Body of pancreas (tissue), 4 donors: ENCODE measurements around the gene TMA16. TPM values are rescaled to one million over a fixed set of nuclear protein-coding genes. Genes with fewer than 3 reads are reported as not detected.

Source experiments
- ATAC-seq: fragments of 150-250 bp; one replicate; pipeline ENCODE4 v1.9.1; 2016
- DNase-seq, 4 donors: peaks; one replicate each; pipeline ENCODE4 v3.0.0-alpha.2; 2019
- H3K27ac ChIP-seq, 4 donors: fragments of 200-600 bp; sonication (generic); 1 replicate in 3 of 4; 2 replicates in 1 of 4; pipeline versions ENCODE4 v1.5.1 to v1.6.1; 2016 to 2019; ENCODE audit warnings: mild to moderate bottlenecking in 1 of 4, mixed read lengths in 1 of 4, moderate library complexity in 1 of 4
- H3K27me3 ChIP-seq, 2 donors: fragments of 200-600 bp; sonication (generic); one replicate each; pipeline ENCODE4 v1.6.0; 2016; ENCODE audit warnings: mild to moderate bottlenecking in 1 of 2
- H3K36me3 ChIP-seq, 2 donors: fragments of 200-600 bp; sonication (generic); replicated peaks in 1 of 2; 2 replicates each; pipeline ENCODE4 v1.5.1; 2016; ENCODE audit warnings: low read depth in 2 of 2; ENCODE audit not compliant: insufficient read depth in 1 of 2
- H3K4me1 ChIP-seq: fragments of 200-600 bp; sonication (generic); one replicate; pipeline ENCODE4 v1.6.0; 2016
- H3K4me3 ChIP-seq, 2 donors: fragments of 200-600 bp; sonication (generic); 1 replicate in 1 of 2; 2 replicates in 1 of 2; pipeline ENCODE4 v1.5.1; 2016 to 2019
- H3K9me3 ChIP-seq, 3 donors: fragments of 200-600 bp; sonication (generic); 1 replicate in 2 of 3; 2 replicates in 1 of 3; pipeline ENCODE4 v1.5.1; 2016
- CTCF ChIP-seq, 7 experiments: fragments of 450-650 bp in 4 of 7; fragments of 200-600 bp in 3 of 7; sonication (generic) in 3 of 7; IDR thresholded peaks; one replicate each; pipeline ENCODE4 v1.5.1; 2016 to 2019; ENCODE audit warnings: antibody characterized with exemption in 7 of 7
- POLR2A ChIP-seq, 3 donors: fragments of 450-650 bp; IDR thresholded peaks; one replicate each; pipeline ENCODE4 v1.6.1; 2016; ENCODE audit warnings: antibody characterized with exemption in 3 of 3, mild to moderate bottlenecking in 2 of 3
- WGBS, 2 donors: methylation state at CpG; one replicate each; pipeline ENCODE4 v1.1.5; 2017; 5-methylcytosine and 5-hydroxymethylcytosine counted together
- intact Hi-C: fragments of 100-400 bp; cut with DNase I; formaldehyde crosslinking; loops from one replicate; pipeline ENCODE4 v1.15.1; 2023
- total RNA-seq, 2 donors: library from RNA; depleted of rRNA; stranded (reverse); fragments of >200 nt; gene quantifications; one replicate each; pipeline ENCODE4 v1.1.0, GENCODE V29; 2016

The TMA16 gene
- total RNA-seq, 2 donors from 2014 or later, result 17.5 to 19.2 TPM

- no peak overlapping the region for H3K4me3 ChIP-seq
- 83 to 95% methylated on average over 3 of the region's 3 CpGs for WGBS, 2 donors
- ATAC-seq (no peak), DNase-seq (no peak)
- no peaks in the 10 kb centered on the region for H3K36me3 ChIP-seq
- no peak for TF ChIP-seq CTCF (IDR thresholded peaks at IDR 0.05)
- TF ChIP-seq POLR2A (IDR thresholded peaks at IDR 0.05), result no peak
- no peaks in the 10 kb centered on the region for H3K9me3 ChIP-seq
- no peak overlapping the region for H3K27ac ChIP-seq
- intact Hi-C loops, result no loop called here
- H3K27me3 ChIP-seq, result no peaks in the 10 kb centered on the region
- H3K4me1 ChIP-seq, result peaks cover 9% of the 10 kb centered on the region
Measured at GRCh38 chr4:163505374-163505773, 10.9 kb downstream of the TMA16 start.

- Histone ChIP-seq H3K36me3 (peaks cover 0 to 20% of the 10 kb centered on the region in 2 donors), H3K4me1 (no peaks in the 10 kb centered on the region), H3K4me3 (no peak overlapping the region), H3K27ac (no peak overlapping the region), H3K9me3 (no peaks in the 10 kb centered on the region), H3K27me3 (no peaks in the 10 kb centered on the region)
- ATAC-seq (no peak), DNase-seq (no peak)
- intact Hi-C loops, result no loop called here
- 92 to 94% methylated on average over 8 of the region's 8 CpGs for WGBS, 2 donors
- no peak for TF ChIP-seq POLR2A (IDR thresholded peaks at IDR 0.05)
- no peak for TF ChIP-seq CTCF (IDR thresholded peaks at IDR 0.05)
Measured at GRCh38 chr4:163515198-163515597, 20.7 kb downstream of the TMA16 start.

GRCh38 chr4:163523791-163524365, 29.4 kb downstream of the TMA16 start:
- H3K27me3 ChIP-seq, result no peaks in the 10 kb centered on the region
- no peak overlapping the region for H3K27ac ChIP-seq
- intact Hi-C loops, result no loop called here
- TF ChIP-seq POLR2A (IDR thresholded peaks at IDR 0.05), result no peak
- TF ChIP-seq CTCF (IDR thresholded peaks at IDR 0.05), result no peak
- DNase-seq (no peak), ATAC-seq (no peak)
- H3K4me1 ChIP-seq, result no peaks in the 10 kb centered on the region
- no peak overlapping the region for H3K4me3 ChIP-seq
- H3K9me3 ChIP-seq, result no peaks in the 10 kb centered on the region
- WGBS, 2 donors, result 83 to 88% methylated on average over 3 of the region's 3 CpGs
- H3K36me3 ChIP-seq, result peaks cover 0 to 23% of the 10 kb centered on the region in 2 donors

- H3K27me3 ChIP-seq, result no peaks in the 10 kb centered on the region
- no peak overlapping the region for H3K27ac ChIP-seq
- TF ChIP-seq CTCF (IDR thresholded peaks at IDR 0.05) (no peak), POLR2A (IDR thresholded peaks at IDR 0.05) (no peak)
- H3K4me1 ChIP-seq, result no peaks in the 10 kb centered on the region
- no peak for DNase-seq
- no peaks in the 10 kb centered on the region for H3K9me3 ChIP-seq
- no peak overlapping the region for H3K4me3 ChIP-seq
- intact Hi-C loops, result no loop called here
- 78 to 88% methylated on average over 3 of the region's 3 CpGs for WGBS, 2 donors
- H3K36me3 ChIP-seq, result peaks cover 0 to 20% of the 10 kb centered on the region in 2 donors
- no peak for ATAC-seq
Measured at GRCh38 chr4:163525982-163526381, 31.5 kb downstream of the TMA16 start.

- H3K9me3 ChIP-seq, result no peaks in the 10 kb centered on the region
- DNase-seq (no peak), ATAC-seq (no peak)
- no peak overlapping the region for H3K27ac ChIP-seq
- TF ChIP-seq CTCF (IDR thresholded peaks at IDR 0.05), result no peak
- no peak for TF ChIP-seq POLR2A (IDR thresholded peaks at IDR 0.05)
- peaks cover 0 to 19% of the 10 kb centered on the region in 2 donors for H3K36me3 ChIP-seq
- no peak overlapping the region for H3K4me3 ChIP-seq
- no peaks in the 10 kb centered on the region for H3K27me3 ChIP-seq
- WGBS, 2 donors, result 69 to 76% methylated on average over 2 of the region's 2 CpGs
- intact Hi-C loops, result no loop called here
- H3K4me1 ChIP-seq, result no peaks in the 10 kb centered on the region
Measured at GRCh38 chr4:163527172-163527571, 32.7 kb downstream of the TMA16 start.
